Skeletal muscle tissue (tissue), 4 donors: ENCODE results near the gene TICRR. TPM values are rescaled to one million over a fixed set of nuclear protein-coding genes. Genes with fewer than 3 reads are reported as not detected.
A peak's percentile ranks its signal among the peaks of the same experiment; 100 is the strongest.

ENCODE experiments used
- H3K27ac ChIP-seq: one replicate; pipeline ENCODE4 v1.7.0; 2013; ENCODE audit warnings: mild to moderate bottlenecking, low read depth, low read length, inconsistent platforms
- H3K27me3 ChIP-seq, 3 donors: one replicate each; pipeline ENCODE4 v1.7.0; 2013; ENCODE audit warnings: low read length in 3 of 3; ENCODE audit not compliant: control insufficient read depth in 3 of 3, insufficient read depth in 3 of 3
- H3K36me3 ChIP-seq, 3 donors: one replicate each; pipeline ENCODE4 v1.7.0; 2013; ENCODE audit warnings: low read length in 3 of 3; ENCODE audit not compliant: control insufficient read depth in 3 of 3, insufficient read depth in 3 of 3
- H3K4me1 ChIP-seq, 3 donors: one replicate each; pipeline ENCODE4 v1.7.0; 2013; ENCODE audit warnings: low read length in 3 of 3, mild to moderate bottlenecking in 3 of 3; ENCODE audit not compliant: control insufficient read depth in 3 of 3, insufficient read depth in 3 of 3
- H3K4me3 ChIP-seq, 3 donors: one replicate each; pipeline ENCODE4 v1.7.0; 2013; ENCODE audit warnings: low read length in 3 of 3
- H3K9ac ChIP-seq, 3 donors: one replicate each; pipeline ENCODE4 v1.7.0; 2013; ENCODE audit warnings: low read length in 3 of 3, mild to moderate bottlenecking in 3 of 3, moderate library complexity in 2 of 3, low read depth in 1 of 3
- H3K9me3 ChIP-seq, 3 donors: one replicate each; pipeline ENCODE4 v1.7.0; 2013; ENCODE audit warnings: low read length in 3 of 3; ENCODE audit not compliant: control insufficient read depth in 3 of 3
- total RNA-seq: library from RNA; depleted of rRNA; stranded (reverse); fragments of >200 nt; gene quantifications from one replicate; pipeline ENCODE4 v1.2.3, GENCODE V29; 2014
- donor health status: Osteomylitis.

TICRR gene
- total RNA-seq: 1.6 TPM

- peak within 1 kb of the TSS; percentile 68 to 82 (median 78) for H3K4me3 ChIP-seq
- no peaks in the 10 kb centered on the region for H3K36me3 ChIP-seq
- H3K4me1 ChIP-seq: peaks cover 5 to 11% (median 7%) of the 10 kb centered on the region in 3 donors
- peak within 1 kb of the TSS; percentile 43 to 62 (median 55) for H3K9ac ChIP-seq
- no peak within 1 kb of the TSS for H3K27ac ChIP-seq
- no peaks in the 10 kb centered on the region for H3K9me3 ChIP-seq
- peaks cover 0 to 6% (median 2%) of the 10 kb centered on the region in 3 donors for H3K27me3 ChIP-seq
Measured at GRCh38 chr15:89575146-89575655, at the start of gene TICRR. Gene TICRR (plus strand): TSS chr15:89575469. CDS start chr15:89575587, 118 bp downstream.

GRCh38 chr15:89526181-89526580 lies 49.1 kb upstream of the TICRR start:
- H3K27ac ChIP-seq: no peak overlapping the region
- no peaks in the 10 kb centered on the region for H3K4me1 ChIP-seq
- peaks cover 0 to 7% (median 3%) of the 10 kb centered on the region in 3 donors for H3K27me3 ChIP-seq
- no peaks in the 10 kb centered on the region for H3K9me3 ChIP-seq
- H3K36me3 ChIP-seq: no peaks in the 10 kb centered on the region
- no peak overlapping the region for H3K9ac ChIP-seq
- no peak overlapping the region for H3K4me3 ChIP-seq

- H3K27ac ChIP-seq: no peak overlapping the region
- no peaks in the 10 kb centered on the region for H3K9me3 ChIP-seq
- no peaks in the 10 kb centered on the region for H3K36me3 ChIP-seq
- no peak overlapping the region for H3K4me3 ChIP-seq
- H3K9ac ChIP-seq: no peak overlapping the region
- H3K27me3 ChIP-seq: peaks cover 0 to 7% (median 3%) of the 10 kb centered on the region in 3 donors
- H3K4me1 ChIP-seq: no peaks in the 10 kb centered on the region
Measured at GRCh38 chr15:89526601-89527441, 48.4 kb upstream of the TICRR start.

- no peaks in the 10 kb centered on the region for H3K9me3 ChIP-seq
- no peaks in the 10 kb centered on the region for H3K4me1 ChIP-seq
- no peak overlapping the region for H3K27ac ChIP-seq
- no peaks in the 10 kb centered on the region for H3K36me3 ChIP-seq
- no peak overlapping the region for H3K9ac ChIP-seq
- H3K27me3 ChIP-seq: no peaks in the 10 kb centered on the region
- no peak overlapping the region for H3K4me3 ChIP-seq
Measured at GRCh38 chr15:89528757-89529352, 46.4 kb upstream of the TICRR start.

- no peaks in the 10 kb centered on the region for H3K27me3 ChIP-seq
- H3K4me3 ChIP-seq: no peak overlapping the region
- no peaks in the 10 kb centered on the region for H3K9me3 ChIP-seq
- no peaks in the 10 kb centered on the region for H3K36me3 ChIP-seq
- no peaks in the 10 kb centered on the region for H3K4me1 ChIP-seq
- H3K27ac ChIP-seq: no peak overlapping the region
- H3K9ac ChIP-seq: no peak overlapping the region
Measured at GRCh38 chr15:89530976-89531375, 44.3 kb upstream of the TICRR start.

GRCh38 chr15:89531796-89532537 lies 43.3 kb upstream of the TICRR start:
- Histone ChIP-seq H3K4me1 (no peaks in the 10 kb centered on the region), H3K9me3 (no peaks in the 10 kb centered on the region), H3K27me3 (no peaks in the 10 kb centered on the region), H3K9ac (no peak overlapping the region), H3K36me3 (no peaks in the 10 kb centered on the region), H3K4me3 (no peak overlapping the region), H3K27ac (no peak overlapping the region)

GRCh38 chr15:89533861-89534544 lies 41.3 kb upstream of the TICRR start:
- Histone ChIP-seq H3K4me3 (no peak overlapping the region), H3K4me1 (no peaks in the 10 kb centered on the region), H3K9ac (no peak overlapping the region), H3K27ac (no peak overlapping the region), H3K27me3 (no peaks in the 10 kb centered on the region), H3K9me3 (peaks cover 0 to 5% (median 3%) of the 10 kb centered on the region in 3 donors), H3K36me3 (no peaks in the 10 kb centered on the region)

- no peaks in the 10 kb centered on the region for H3K4me1 ChIP-seq
- H3K36me3 ChIP-seq: no peaks in the 10 kb centered on the region
- no peak overlapping the region for H3K4me3 ChIP-seq
- no peak overlapping the region for H3K9ac ChIP-seq
- peaks cover 0 to 5% (median 3%) of the 10 kb centered on the region in 3 donors for H3K9me3 ChIP-seq
- H3K27ac ChIP-seq: no peak overlapping the region
- peaks cover 0 to 6% (median 0%) of the 10 kb centered on the region in 3 donors for H3K27me3 ChIP-seq
Measured at GRCh38 chr15:89539027-89539426, 36.2 kb upstream of the TICRR start.

- Histone ChIP-seq H3K9ac (no peak overlapping the region), H3K9me3 (peaks cover 0 to 4% (median 3%) of the 10 kb centered on the region in 3 donors), H3K4me1 (no peaks in the 10 kb centered on the region), H3K4me3 (no peak overlapping the region), H3K27ac (no peak overlapping the region), H3K36me3 (no peaks in the 10 kb centered on the region), H3K27me3 (peaks cover 0 to 6% (median 4%) of the 10 kb centered on the region in 3 donors)
Measured at GRCh38 chr15:89542369-89542768, 32.9 kb upstream of the TICRR start.
